Measurements from ENCODE around the gene ENTPD1. TPM values are rescaled to one million over a fixed set of nuclear protein-coding genes. Genes with fewer than 3 reads are reported as not detected.

Gene ENTPD1
- total and polyA plus RNA-seq, 10 of the 15 experiments (the other 5 are each of a cell fraction or from before 2014, with no cell fraction given), result 110 to 413 (median 161) TPM

DNA sequence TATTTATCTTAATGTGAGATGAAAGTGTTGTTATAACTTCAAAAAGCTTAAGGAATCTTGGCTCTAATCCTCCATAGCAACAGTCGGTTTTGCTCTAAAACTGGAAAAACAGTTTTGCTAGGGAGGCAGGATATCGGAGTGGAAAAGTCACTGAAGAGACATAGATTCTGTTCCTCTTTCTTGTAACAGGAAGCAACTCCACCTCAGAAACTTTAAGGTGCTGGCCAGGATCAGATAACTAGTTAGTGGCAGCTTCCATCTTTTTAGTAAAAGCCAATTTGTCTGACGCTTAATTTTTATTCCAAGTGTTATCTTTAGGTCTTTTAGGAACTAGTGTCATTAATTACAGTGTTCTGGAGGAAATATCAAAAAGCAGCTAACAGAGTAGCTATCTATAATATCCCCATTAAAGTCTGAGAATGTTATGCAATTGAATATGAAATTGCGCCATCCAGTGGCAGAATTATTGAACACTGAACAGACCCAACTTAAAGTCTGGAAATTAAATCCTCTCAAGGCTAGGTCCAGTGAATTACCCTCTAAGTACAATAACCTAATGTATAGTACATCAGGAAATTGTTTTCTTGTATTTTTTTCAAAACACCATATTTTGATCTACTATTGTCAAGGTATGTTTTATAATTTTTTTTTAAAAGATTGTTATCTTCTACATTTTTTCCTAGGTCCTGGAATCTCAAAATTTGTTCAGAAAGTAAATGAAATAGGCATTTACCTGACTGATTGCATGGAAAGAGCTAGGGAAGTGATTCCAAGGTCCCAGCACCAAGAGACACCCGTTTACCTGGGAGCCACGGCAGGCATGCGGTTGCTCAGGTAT, 85.9 kb downstream of the ENTPD1 start (continued):
- TF ChIP-seq MLLT1 (IDR thresholded peaks at IDR 0.05) (0 out of 2 replicates have a peak, but pooled peaks have one; percentile 14), ZNF622 (IDR thresholded peaks at IDR 0.05) (no peak), SREBF1 (IDR thresholded peaks at IDR 0.05; ENCODE audit: low read length) (no peak), POLR2AphosphoS5 (IDR thresholded peaks at IDR 0.05; ENCODE audit: low read length) (no peak), SIX5 (IDR thresholded peaks at IDR 0.05; ENCODE audit: low read depth, low read length, severe bottlenecking) (no peak), ZNF217 (IDR thresholded peaks at IDR 0.05) (no peak; the same call in 1 of the 2 replicates), TARDBP (IDR thresholded peaks at IDR 0.05; ENCODE audit: borderline replicate concordance) (no peak), SREBF2 (IDR thresholded peaks at IDR 0.05; ENCODE audit: low read length) (no peak), STAT3 (IDR thresholded peaks at IDR 0.05; ENCODE audit: low read depth, low read length) (no peak), SP1 (IDR thresholded peaks at IDR 0.05; ENCODE audit: low read depth, low read length) (no peak), RCOR1 (conservative IDR thresholded peaks at IDR 0.05; ENCODE audit: low read depth, low read length) (no peak), ZNF207 (IDR thresholded peaks at IDR 0.05; ENCODE audit: borderline replicate concordance) (no peak), BHLHE40 (IDR thresholded peaks at IDR 0.05; ENCODE audit: borderline replicate concordance in 1 of 2, low read depth in 2 of 2, low read length in 1 of 2) (no peak), PBX3 (IDR thresholded peaks at IDR 0.05; ENCODE audit: insufficient replicate concordance, low read depth, low read length) (no peak), JUND (IDR thresholded peaks at IDR 0.05; ENCODE audit: low read depth, low read length) (no peak), SPI1 (IDR thresholded peaks at IDR 0.05; ENCODE audit: borderline replicate concordance, insufficient read depth, low read depth, low read length) (peak; percentile 96), CEBPZ (IDR thresholded peaks at IDR 0.05; ENCODE audit: low read depth, low read length) (no peak)
- TF ChIP-seq, protein P1, sequence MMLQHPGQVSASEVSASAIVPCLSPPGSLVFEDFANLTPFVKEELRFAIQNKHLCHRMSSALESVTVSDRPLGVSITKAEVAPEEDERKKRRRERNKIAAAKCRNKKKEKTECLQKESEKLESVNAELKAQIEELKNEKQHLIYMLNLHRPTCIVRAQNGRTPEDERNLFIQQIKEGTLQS (IDR thresholded peaks at IDR 0.05; ENCODE audit: borderline replicate concordance, extremely low read depth, low read depth, low read length), result no peak
- TF ChIP-seq, protein P2, sequence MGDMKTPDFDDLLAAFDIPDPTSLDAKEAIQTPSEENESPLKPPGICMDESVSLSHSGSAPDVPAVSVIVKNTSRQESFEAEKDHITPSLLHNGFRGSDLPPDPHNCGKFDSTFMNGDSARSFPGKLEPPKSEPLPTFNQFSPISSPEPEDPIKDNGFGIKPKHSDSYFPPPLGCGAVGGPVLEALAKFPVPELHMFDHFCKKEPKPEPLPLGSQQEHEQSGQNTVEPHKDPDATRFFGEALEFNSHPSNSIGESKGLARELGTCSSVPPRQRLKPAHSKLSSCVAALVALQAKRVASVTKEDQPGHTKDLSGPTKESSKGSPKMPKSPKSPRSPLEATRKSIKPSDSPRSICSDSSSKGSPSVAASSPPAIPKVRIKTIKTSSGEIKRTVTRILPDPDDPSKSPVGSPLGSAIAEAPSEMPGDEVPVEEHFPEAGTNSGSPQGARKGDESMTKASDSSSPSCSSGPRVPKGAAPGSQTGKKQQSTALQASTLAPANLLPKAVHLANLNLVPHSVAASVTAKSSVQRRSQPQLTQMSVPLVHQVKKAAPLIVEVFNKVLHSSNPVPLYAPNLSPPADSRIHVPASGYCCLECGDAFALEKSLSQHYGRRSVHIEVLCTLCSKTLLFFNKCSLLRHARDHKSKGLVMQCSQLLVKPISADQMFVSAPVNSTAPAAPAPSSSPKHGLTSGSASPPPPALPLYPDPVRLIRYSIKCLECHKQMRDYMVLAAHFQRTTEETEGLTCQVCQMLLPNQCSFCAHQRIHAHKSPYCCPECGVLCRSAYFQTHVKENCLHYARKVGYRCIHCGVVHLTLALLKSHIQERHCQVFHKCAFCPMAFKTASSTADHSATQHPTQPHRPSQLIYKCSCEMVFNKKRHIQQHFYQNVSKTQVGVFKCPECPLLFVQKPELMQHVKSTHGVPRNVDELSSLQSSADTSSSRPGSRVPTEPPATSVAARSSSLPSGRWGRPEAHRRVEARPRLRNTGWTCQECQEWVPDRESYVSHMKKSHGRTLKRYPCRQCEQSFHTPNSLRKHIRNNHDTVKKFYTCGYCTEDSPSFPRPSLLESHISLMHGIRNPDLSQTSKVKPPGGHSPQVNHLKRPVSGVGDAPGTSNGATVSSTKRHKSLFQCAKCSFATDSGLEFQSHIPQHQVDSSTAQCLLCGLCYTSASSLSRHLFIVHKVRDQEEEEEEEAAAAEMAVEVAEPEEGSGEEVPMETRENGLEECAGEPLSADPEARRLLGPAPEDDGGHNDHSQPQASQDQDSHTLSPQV (IDR thresholded peaks at IDR 0.05), result peak; percentile 87
